Hypothalamus (tissue), 51 donors: ENCODE results near the gene MARCHF5.
"Not testable (repeated sequence)": the region's sequence is repeated elsewhere in the genome, so short reads cannot be mapped to it uniquely, and the experiment has no call there.

Source experiments
- DNase-seq, 51 donors: peaks; one replicate each; lab custom pipeline; 2025; lab: John Stamatoyannopoulos, UW

The MARCHF5 gene

GRCh38 chr10:92384741-92385140 is 93.8 kb downstream of the MARCHF5 start:
- no peak for DNase-seq

GRCh38 chr10:92385831-92386230 is 94.9 kb downstream of the MARCHF5 start:
- DNase-seq, result no peak

GRCh38 chr10:92387289-92387940 is 96.4 kb downstream of the MARCHF5 start:
- DNase-seq, result no peak

GRCh38 chr10:92393173-92393572 is 102.2 kb downstream of the MARCHF5 start:
- DNase-seq, result not testable (repeated sequence)

GRCh38 chr10:92395271-92395670 is 104.3 kb downstream of the MARCHF5 start:
- DNase-seq, result no peak

- DNase-seq, result not testable (repeated sequence)
Observed at GRCh38 chr10:92402234-92402633, 111.3 kb downstream of the MARCHF5 start.
